HG03045 (cell line): Measurements from ENCODE around the gene SEMA4F.
"Not testable (repeated sequence)": the region's sequence is repeated elsewhere in the genome, so short reads cannot be mapped to it uniquely, and the experiment has no call there.

Experiments used
- ATAC-seq: cut with Tn5 transposase; IDR thresholded peaks from one replicate; pipeline ENCODE4 v1.9.1; 2021; ENCODE audit warnings: mild to moderate bottlenecking, moderate library complexity; ENCODE audit not compliant: unreplicated experiment

SEMA4F gene, protein sequence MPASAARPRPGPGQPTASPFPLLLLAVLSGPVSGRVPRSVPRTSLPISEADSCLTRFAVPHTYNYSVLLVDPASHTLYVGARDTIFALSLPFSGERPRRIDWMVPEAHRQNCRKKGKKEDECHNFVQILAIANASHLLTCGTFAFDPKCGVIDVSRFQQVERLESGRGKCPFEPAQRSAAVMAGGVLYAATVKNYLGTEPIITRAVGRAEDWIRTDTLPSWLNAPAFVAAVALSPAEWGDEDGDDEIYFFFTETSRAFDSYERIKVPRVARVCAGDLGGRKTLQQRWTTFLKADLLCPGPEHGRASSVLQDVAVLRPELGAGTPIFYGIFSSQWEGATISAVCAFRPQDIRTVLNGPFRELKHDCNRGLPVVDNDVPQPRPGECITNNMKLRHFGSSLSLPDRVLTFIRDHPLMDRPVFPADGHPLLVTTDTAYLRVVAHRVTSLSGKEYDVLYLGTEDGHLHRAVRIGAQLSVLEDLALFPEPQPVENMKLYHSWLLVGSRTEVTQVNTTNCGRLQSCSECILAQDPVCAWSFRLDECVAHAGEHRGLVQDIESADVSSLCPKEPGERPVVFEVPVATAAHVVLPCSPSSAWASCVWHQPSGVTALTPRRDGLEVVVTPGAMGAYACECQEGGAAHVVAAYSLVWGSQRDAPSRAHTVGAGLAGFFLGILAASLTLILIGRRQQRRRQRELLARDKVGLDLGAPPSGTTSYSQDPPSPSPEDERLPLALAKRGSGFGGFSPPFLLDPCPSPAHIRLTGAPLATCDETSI

DNA sequence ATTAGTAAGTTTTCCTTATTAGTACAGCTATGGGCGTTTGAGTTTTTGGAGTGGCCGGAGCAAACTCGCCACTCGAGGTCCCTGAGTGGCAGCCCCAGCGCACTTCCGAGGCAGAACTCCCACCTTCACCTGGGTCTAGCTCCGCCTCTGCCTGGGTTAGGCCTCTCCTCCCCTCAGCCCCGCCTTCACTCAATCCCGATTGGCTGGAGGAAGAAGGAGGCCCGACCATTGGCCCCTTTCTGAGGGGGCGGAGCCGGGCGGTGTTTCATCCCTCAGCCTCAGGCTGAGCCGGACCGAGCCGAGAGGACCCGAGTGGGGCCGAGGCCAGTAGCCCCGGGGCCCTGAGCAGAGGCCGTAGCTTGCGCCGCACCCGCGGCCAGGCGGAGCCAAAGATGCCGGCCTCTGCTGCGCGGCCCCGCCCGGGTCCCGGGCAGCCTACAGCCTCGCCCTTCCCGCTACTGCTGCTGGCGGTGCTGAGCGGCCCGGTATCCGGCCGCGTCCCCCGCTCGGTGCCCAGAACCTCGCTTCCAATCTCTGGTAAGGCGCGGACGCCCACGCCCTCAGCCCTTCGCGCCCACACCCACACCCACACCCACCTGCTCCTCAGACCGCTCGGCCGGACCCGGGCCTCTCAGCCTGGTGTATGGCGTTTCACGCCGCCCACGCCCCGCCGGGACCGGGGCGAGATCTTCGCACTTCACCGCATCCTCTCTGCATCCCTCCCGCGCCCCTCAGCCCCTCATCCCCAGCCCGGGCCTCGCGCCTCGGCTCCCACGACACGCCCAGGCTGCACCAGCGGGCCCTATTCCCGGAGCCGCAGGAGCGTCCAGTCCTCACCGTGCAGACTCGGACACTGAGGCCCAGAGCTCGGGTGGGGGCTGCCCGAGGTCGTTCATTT is at the start of gene SEMA4F:
Gene SEMA4F (plus strand): TSS at position 263 of the 898 bp plus-strand sequence. CDS start 130 bp downstream, at position 393.
- peak; percentile 99 for ATAC-seq

DNA sequence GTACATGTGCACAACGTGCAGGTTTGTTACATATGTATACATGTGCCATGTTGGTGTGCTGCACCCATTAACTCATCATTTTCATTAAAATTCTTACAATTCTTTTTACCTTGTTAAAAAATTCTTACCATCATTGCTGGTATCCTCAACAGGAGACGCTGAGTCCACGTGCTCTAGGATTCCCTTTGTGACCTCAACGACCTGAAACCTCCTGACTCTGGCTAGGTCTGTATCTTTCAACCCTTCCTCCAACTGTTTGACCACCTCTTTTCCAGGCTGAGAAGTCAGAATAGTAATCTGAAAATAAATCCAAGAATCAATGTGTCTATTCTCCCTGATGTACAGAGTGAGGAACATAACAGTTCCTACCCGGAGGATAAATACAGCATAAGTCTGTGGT is 47.1 kb upstream of the SEMA4F start:
- ATAC-seq = no peak

DNA sequence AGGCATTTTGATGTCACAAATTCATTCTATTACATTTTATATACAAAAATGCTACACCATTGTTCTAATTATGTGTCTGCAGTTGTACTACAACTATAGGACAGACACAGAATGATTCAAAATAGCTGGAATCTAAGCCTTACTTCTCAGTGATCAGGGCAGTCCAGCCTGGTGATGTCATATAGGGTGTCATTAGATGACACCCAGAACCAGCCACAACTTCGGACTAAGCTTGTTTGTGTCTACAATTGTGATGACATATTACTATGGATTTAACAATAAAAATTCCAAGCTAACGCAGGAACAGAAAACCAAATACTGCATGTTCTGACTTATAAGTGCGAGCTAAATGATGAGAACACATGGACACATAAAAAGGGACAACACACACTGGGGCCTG is 36.9 kb upstream of the SEMA4F start:
- no peak for ATAC-seq

DNA sequence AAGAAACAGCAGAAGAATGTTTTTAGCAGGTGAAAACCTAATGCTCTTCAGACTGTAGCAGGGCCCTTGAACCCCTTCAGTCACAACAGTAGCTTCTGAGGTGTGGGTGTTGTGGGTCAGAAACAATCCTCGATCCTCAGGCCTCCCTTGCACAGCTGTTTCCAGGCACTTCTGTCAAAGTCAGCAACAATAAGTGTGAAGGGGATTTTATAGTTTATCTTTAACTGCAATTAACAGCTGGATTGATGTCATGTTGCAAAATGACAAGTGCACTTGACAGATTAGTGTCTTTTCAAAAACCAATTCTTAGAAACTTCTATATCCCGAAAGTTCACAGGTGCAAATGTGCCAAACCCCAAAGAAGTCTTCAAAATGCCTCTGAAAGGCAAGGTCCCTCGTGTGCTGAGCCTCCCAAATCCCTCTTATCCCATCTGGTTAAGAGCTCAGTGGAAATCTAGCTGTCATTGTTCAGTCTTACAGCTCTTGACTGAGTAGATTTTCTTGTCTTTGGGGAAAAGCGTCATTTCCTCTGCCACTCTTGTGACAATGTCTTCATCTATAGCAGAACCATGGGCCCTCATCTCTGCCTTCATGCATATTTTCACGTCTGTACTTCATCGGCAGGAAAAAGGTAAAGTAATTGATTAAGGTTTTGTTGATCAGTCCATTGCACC is 35.5 kb upstream of the SEMA4F start:
- no peak for ATAC-seq

DNA sequence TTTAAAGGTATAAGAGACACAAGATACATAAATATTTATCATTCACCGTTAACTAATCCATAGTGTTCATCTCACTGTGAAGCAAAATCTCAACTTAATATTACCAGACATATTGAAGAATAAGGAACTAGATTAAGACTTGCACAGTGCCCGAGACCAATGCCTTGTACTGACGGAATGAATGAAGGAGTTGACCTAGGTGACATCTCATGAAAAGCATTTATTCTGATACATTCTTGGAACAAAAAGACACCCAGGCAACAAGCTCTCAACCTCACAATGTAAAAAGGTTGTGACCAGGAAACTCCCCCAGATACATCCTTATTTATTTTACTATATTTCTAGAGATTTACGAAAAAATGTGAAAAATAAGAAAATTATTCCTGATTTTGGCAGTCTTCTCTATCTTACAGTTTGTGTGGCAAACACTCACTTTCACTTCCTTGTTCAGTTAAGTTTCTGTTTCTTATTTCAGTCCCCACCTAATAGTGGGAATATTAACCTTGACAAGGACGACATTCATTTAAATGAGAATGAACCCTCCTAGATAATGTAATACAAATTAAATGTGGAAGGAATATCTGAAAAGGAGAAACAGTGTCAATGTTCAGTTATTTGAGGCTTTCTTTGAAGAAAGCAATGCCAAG is 34.3 kb upstream of the SEMA4F start:
- ATAC-seq = no peak

DNA sequence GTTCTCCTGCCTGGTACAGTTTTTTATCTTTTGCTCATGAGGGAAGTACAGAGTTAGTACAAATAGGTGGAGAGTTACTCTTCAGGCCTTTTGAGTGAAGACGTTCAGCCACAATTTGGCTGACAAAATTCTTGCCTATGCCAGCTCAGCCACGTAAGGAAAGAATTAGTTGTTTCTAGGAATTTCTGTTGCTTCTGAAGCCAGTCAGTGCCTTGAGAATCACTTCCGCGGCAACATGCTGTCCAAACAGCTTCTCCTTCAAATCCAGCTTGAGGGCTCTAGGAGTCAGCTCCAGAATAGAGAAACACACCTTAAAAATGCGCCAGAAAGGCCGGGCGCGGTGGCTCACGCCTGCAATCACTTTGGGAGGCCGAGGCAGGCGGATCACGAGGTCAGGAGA is 33.4 kb upstream of the SEMA4F start:
- no peak for ATAC-seq

DNA sequence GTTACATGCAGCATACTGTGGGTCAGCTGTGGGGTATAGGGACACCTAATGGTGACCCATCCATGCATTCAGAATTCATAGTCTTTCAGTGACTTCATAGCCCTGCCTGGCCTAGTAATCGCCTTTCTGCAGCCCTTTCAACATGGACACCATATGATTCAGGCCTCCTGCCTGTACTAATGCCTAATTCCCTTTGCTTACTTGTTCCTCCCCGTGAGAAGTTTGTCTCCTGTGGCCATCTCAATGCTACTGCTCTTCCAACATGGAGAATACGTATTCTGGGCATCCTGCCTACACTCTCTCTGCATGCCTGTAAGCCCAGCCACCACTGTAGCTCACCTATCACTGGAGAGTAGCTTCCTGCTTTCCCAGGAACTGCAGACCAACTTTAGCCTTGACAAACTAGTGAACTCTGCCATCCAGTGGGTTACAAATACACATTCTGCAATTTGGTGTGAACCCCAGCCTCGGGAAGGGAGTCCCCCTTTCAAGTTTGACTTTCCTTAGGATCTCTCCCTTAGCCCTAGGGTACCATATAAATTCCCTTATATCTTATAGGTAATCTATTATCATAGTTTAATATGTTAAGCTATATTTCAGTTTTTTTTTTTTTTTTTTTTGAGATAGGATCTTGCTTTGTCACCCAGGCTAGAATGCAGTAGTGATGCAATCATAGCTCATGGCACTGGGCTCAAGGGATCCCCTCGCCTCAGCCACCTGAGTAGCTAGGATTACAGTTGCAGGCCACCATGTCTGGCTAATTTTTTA is 28.2 kb upstream of the SEMA4F start:
- no peak for ATAC-seq

DNA sequence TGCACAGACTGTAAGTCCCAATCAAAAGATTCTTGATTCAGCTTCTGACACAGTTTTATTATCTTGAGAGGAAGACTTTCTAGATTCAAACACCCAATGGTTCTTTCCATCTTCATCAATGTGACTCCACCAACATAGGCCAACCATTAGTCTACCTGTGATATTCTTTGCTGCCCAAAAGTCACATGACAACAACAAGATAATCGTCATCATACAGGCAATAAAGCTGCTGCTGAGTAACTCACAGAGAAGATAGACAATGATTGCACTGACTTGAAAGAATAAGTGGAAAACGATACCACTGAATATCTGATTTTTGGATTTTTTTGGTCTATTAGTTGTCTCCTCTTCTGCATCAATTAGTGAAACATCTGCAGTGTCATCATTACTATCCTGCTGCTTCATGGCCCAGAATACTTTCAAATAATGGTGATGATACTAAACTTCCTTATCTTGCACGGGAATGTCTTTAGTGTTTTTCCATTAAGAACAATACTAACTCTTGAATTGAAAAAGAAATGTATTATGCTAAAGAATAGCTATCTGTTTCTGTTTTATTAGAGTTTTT is 25.4 kb upstream of the SEMA4F start:
- no peak for ATAC-seq

DNA sequence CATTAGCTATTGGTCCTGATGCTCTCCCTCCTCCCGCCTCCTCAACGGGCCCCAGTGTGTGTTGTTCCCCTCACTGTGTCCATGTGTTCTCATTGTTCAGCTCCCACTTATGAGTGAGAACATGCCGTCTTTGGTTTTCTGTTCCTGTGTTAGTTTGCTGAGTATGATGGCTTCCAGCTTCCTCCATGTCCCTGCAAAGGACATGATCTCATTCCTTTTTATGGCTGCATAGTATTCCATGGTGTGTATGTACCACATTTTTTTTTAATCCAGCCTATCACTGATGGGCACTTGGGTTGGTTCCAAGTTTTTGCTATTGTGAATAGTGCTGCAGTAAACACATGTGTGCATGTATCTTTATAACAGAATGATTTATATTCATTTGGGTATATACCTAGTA is 23.6 kb upstream of the SEMA4F start:
- not testable (repeated sequence) for ATAC-seq

DNA sequence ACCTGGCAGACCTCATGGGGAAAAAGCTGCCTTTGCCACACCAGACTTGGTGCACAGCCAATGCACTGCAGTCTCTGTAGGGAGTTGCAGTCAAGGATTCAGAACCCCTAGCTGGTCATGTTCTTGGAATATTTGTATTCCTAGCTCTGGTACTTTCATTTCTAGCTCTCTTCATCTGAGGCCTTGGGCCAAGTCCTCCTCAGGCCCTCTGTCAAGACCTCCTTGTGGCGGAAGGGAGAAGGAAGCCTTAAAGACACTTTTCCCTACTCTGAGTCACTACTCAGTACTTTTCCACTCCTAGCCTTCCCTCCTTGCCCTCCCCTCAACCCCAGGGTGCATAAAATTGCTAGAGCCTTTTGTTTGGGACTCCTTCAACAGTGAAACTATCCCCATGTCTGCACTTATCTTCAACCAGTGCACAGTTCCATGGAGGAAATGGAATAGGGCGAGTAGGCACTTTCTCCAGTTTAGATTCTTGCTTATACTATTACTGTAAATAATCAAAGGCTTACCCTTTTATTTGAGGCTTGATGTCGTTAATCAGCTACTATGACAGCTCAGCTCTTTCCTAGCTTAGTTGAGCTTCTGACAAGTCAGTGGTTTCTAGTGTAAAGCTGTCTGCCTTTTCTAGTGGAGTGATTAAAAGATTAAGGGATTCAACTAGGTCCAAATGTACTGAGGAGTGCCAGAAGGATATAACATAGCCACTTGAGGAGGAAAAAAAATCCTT is 21.7 kb upstream of the SEMA4F start:
- ATAC-seq = no peak

DNA sequence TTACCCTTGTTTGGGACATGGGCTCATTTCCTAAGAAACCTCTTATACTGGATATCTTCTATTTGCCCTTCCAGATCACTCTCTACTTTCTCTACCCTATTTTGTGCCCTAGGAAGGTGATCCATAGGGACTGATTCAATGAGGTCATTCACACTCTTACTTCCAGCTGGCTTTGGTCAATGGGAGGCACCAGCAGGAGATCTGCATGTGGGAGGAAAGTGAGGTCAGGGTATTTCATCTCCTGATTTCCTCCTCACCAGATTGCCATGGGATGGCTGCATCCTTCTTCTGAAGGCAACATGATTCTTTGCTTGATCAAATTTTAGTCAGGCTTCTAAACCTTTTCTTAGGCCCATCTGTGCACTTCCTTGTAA is 21.1 kb upstream of the SEMA4F start:
- no peak for ATAC-seq

DNA sequence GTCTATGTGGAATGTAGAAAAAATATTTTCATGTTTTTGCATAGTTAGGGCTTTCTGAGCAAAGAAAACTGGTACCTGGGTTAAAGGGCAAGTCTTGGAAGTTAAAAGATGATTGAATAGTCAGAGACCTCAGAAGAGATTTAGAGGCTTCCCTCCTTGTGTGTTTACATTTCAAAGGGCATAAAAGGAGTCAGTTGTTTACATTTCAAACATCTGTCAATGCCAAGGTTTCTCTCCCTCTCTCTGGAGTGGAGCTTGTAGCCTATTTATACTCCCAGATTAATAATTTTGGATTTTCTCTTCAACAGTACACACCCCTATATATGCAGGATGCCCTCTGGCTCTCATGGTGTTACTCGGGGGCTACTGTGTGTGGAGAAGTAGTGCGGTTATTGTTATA is 14.5 kb upstream of the SEMA4F start:
- no peak for ATAC-seq

DNA sequence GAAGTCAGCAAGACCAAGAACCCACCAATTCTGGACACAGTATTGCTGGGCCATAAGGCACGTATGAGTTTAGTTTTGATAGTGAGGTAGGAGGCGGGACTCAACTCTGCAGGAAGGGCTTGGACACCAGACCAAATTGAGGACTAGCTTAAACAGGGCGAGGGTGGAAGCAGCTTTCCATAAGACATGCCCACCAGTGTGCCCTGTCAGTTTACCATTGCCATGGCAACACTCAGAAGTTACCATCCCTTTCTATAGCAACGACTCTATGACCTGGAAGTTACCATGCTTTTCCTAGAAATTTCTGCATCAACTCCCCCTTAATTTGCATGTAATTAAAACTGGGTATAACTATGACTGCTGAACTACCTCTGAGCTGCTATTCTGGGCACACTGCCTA is 8.7 kb upstream of the SEMA4F start:
- no peak for ATAC-seq

DNA sequence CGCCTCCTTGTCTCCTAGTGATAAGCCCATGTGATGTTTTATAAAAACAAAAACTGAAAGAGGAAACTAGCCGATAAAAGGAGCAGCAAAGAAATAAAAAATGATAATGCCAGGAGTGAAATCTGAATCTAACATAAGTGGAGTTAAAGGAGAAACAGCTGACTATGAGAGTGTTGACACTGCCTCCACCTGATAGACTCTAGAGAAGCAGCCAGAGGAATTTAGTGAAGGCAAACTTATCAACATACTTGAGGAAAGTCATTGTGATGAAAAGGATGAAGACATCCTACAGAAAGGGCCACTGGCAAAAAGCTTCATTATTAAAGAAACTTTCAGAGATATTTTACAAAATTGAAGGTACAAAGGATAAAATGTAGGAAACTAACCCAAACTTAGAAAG is 7.8 kb upstream of the SEMA4F start:
- ATAC-seq = no peak

DNA sequence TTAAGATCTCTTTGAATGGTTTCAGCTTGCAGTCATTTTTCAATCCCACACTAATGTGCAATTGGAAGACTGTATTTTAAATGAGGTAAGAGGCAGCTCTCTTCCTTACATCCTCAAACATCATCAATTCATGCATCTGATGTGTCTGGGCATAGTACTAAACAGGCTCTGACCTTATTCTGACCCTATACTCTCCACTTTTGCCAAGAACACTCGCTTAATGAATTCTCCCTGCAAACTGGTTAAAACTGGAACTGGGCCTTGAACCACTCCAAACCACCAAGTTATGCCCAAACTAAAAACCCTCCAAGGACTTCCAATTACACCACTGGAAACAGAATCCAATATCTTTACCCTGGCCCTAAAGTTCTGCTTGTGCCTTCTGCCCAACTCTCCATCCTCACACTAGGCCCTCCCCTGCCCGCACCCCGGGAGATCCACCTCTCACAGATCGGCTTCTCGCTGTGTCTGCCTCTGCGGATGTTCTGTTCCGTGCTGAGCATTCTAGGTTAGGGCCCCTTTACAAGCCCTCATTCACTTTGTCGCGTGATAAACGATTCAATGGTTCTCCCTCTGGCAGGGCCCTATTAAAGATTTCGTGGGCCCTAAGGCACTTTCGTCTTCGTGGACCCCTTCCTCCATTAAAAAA is 7.1 kb upstream of the SEMA4F start:
- ATAC-seq = no peak

DNA sequence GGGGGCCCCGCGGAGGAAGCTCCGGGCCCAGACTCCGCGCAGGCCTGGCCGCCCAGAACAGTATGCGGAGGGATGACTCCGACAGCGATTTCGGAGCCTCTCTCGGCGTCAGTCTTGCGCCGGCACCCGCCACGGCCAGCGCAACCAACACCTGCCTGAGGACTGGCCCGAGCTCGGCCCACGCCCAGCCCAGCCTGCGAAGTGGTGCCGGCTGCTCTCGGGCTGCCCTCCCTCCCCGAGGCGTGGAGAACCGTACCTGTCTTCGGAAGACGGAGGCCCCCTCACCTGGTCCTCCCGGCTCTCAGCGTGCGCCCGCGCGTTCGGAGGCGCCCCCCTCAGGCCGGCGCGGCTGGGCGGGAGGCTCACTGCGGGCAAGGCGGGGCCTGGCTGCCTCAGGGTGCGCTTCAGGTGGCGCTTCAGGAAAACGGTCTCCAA is 6.0 kb upstream of the SEMA4F start, which contains the start of gene M1AP:
Gene M1AP (minus strand): TSS at position 322 of the 435 bp plus-strand sequence. CDS start 8,055 bp downstream, outside the sequence.
- ATAC-seq = no peak

DNA sequence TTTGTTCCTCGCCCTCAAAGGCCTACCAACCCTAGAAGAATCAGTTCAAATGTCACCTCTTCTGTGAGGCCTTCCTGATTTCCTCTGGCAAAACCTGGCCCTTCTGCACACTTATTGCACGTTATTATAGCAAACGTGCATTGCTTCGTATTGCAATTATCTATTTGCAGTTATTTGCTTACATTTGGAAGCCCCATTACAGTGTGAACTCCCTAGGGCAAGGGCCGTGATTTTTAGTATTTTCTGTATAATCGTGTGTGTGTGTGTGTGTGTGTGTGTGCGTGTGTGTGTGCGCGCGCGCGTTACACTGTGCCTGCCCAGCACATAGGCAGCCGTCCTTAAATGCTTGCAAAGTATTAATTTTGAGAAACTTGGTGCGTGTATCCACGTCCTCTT is 460 bp upstream of the SEMA4F start:
- ATAC-seq = peak; percentile 13

DNA sequence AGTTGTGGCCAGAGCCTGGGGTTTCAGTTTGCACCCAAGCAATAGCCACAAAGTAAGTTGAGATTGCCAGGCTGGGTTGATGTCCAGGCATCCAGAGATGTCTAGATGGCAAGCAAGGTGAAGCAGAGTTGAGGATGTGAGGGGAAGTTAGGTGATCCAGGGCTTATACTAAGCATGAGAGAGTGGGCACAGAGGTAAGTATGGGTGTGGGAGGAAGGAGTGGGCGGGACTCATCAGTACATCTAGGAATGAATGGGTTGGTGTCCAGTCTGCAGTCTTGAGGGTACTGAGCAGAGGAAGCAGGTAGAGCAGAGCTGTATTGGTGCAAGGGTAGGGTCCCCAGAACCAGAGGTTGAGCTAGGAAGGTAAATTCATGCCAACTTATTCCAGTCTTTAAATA is 1.5 kb downstream of the SEMA4F start:
- ATAC-seq = no peak
